Measurements from ENCODE around the gene MLLT6.

The MLLT6 gene

DNA sequence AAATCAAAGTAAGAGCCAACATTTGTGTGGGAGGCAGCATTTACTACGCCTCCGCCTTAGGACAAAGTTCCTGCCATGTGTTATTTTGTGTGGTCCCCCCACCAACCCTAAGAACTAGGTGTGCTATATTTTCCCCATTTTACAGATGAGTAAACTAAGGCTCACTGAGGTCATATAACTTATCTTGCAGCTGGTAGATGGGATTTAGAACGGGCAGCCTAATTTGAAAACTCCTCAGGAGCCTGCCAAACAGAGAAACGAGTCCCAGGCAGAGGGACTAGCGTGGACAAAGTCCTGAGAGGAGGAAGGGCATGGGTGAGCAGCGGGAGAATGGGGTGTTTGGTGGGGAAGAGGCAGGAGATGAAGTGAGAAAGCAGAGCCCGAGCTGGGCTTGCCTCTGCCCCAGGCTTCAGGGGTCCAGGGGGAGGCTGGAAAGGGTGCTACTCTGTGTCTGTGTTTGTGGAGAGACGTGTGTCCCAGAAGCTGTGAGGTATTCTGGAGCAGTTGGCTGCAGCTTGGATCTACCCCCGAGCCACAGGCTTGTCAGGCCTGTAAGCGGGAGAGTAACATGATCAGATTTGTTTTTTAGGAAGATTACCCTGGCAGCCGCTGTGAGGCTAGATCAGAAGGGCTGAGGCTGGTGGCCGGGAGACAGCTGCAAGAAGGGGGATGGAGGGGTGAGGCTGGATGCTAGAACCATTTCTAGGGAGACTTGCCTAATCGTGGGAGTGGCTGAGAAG, 5.0 kb downstream of the MLLT6 start:
- Histone ChIP-seq H3K4me1 (no peaks in the 10 kb centered on the region), H3K4me3 (ENCODE audit: low read depth, low read length) (no peak overlapping the region), H3K36me3 (peaks cover 45% of the 10 kb centered on the region), H3K27me3 (no peaks in the 10 kb centered on the region), H3K9me3 (no peaks in the 10 kb centered on the region)
- DNase-seq, result no peak
- TF ChIP-seq, protein P1, sequence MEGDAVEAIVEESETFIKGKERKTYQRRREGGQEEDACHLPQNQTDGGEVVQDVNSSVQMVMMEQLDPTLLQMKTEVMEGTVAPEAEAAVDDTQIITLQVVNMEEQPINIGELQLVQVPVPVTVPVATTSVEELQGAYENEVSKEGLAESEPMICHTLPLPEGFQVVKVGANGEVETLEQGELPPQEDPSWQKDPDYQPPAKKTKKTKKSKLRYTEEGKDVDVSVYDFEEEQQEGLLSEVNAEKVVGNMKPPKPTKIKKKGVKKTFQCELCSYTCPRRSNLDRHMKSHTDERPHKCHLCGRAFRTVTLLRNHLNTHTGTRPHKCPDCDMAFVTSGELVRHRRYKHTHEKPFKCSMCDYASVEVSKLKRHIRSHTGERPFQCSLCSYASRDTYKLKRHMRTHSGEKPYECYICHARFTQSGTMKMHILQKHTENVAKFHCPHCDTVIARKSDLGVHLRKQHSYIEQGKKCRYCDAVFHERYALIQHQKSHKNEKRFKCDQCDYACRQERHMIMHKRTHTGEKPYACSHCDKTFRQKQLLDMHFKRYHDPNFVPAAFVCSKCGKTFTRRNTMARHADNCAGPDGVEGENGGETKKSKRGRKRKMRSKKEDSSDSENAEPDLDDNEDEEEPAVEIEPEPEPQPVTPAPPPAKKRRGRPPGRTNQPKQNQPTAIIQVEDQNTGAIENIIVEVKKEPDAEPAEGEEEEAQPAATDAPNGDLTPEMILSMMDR (IDR thresholded peaks at IDR 0.05; ENCODE audit: low read depth, low read length), result no peak

DNA sequence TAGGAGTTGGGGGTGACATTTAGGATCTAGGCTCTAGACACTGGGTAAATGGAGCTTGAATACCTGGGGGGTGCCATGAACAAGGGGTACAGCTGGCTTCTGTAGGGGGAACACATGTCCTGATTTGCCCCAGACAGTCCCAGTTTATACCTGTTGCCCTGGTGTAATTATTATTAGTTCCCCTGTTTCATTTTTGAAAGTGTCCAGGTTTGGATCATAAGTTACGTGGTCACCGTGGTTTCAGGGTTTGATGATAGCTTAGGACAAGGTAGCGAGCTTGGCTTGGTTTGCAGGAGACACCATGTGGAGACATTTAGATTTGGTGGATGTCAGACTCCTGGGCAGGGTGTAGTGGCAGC, 5.5 kb downstream of the MLLT6 start:
- TF ChIP-seq, protein P1 (IDR thresholded peaks at IDR 0.05; ENCODE audit: low read depth, low read length), result no peak
- no peak overlapping the region for H3K4me3 ChIP-seq (ENCODE audit: low read depth, low read length)
- peaks cover 48% of the 10 kb centered on the region for H3K36me3 ChIP-seq

DNA sequence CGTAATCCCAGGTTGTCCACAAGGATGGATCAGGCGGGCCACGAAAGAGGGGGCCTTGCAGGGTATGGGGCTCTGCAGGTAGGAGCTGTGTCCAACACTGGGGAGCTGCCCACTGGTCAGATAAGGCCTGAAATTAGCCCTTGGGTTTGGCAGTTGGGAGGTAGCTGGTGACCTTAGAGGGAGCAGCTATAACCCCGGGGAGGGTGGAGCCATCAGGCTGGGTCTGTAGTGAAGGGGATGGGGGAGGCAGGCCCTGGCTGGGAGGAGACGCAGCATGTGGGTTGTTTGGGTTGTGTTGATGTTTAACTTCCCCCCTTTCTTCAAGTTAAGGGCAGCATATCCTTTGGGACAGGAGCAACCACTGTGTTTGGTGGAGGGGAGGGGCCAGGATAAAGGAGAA, 5.9 kb downstream of the MLLT6 start:
- H3K36me3 ChIP-seq, result peaks cover 52% of the 10 kb centered on the region

More for the DNA sequence above, 5.5 kb downstream of the MLLT6 start:
- no peaks in the 10 kb centered on the region for H3K9me3 ChIP-seq
- H3K4me1 ChIP-seq, result no peaks in the 10 kb centered on the region
- DNase-seq, result no peak
- no peaks in the 10 kb centered on the region for H3K27me3 ChIP-seq

DNA sequence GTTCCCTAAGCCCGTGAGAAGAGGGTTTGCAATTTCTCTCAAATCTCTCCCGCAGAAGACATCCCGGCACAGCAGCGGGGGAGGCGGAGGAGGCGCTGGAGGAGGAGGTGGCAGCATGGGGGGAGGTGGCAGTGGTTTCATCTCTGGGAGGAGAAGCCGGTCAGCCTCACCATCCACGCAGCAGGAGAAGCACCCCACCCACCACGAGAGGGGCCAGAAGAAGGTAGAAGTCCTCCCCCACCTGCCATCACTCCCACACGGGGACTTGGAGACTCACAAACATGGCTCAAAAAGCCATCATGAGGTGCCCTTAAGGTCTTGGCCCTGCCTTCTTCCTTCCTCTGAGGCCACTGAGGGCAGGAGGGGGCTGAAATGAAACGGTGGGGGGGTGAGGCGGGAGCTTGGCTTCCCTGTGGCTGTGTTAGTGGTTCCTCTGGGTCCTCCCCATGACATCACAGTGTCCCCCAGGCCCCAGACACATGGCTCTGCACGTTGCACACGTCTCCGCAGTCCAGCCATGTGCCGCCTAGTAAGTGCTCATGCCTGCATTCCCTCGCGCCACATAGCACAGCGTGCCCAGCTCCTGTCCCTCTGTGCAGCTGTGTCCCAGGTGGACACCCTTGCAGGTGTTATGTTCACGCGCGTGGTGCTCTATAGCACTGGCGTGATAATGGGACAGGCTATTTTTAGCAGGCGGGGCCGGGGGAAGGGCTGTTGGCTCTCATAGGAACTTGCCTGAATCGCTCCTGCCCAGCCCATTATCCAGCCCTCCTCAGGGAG, 6.9 kb downstream of the MLLT6 start:
- DNase-seq, result no peak
- Histone ChIP-seq H3K4me3 (ENCODE audit: low read depth, low read length) (no peak overlapping the region), H3K36me3 (peaks cover 59% of the 10 kb centered on the region), H3K9me3 (no peaks in the 10 kb centered on the region), H3K27me3 (no peaks in the 10 kb centered on the region), H3K4me1 (no peaks in the 10 kb centered on the region)
- TF ChIP-seq, protein P1 (IDR thresholded peaks at IDR 0.05; ENCODE audit: low read depth, low read length), result no peak

More for the DNA sequence above, 5.9 kb downstream of the MLLT6 start:
- TF ChIP-seq, protein P1 (IDR thresholded peaks at IDR 0.05; ENCODE audit: low read depth, low read length), result no peak
- H3K4me1 ChIP-seq, result no peaks in the 10 kb centered on the region
- H3K27me3 ChIP-seq, result no peaks in the 10 kb centered on the region
- no peaks in the 10 kb centered on the region for H3K9me3 ChIP-seq
- DNase-seq, result no peak
- no peak overlapping the region for H3K4me3 ChIP-seq (ENCODE audit: low read depth, low read length)

DNA sequence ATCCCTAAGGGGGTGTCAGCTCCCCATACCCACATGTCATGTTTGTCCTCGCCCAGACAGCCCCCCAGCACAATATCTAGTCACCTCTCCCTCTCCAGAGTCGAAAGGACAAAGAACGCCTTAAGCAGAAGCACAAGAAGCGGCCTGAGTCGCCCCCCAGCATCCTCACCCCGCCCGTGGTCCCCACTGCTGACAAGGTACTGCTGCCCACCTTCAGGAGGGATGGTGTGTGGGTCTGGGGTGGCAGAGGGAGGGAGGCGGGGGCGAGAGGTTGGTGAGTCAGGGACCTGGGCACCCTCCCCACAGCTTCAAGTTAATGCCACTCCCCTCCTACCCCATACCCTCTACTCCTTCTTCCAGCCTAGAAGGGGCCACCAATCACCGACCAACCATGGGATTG, 7.5 kb downstream of the MLLT6 start:
- Histone ChIP-seq H3K36me3 (peaks cover 65% of the 10 kb centered on the region), H3K4me1 (no peaks in the 10 kb centered on the region), H3K27me3 (no peaks in the 10 kb centered on the region), H3K9me3 (no peaks in the 10 kb centered on the region), H3K4me3 (ENCODE audit: low read depth, low read length) (no peak overlapping the region)
- DNase-seq, result no peak
- TF ChIP-seq, protein P1 (IDR thresholded peaks at IDR 0.05; ENCODE audit: low read depth, low read length), result no peak

Measured in BE2C (cell line).